Stimulated activated naive B cell treated with anti-CD40 and anti-IgM and Interleukin-4, amounts not matched to agents 10 μg/mL and 1 μg/mL and 100 μg/mL, for 72 hours (primary cell): Measurements from ENCODE around the gene CMIP.

Experiments
- ATAC-seq, 2 donors: fragments of 150-1000 bp; cut with Tn5 transposase; replicated peaks; 2 replicates each; pipeline ENCODE4 v1.10.0; 2021; ENCODE audit warnings: moderate library complexity in 1 of 2
- DNase-seq: peaks from one replicate; pipeline ENCODE4 v3.0.0; 2021
- H3K27ac Mint-ChIP-seq: one replicate; pipeline ENCODE4 v1.8.0; 2022; ENCODE audit warnings: mild to moderate bottlenecking, mixed read lengths
- H3K27me3 Mint-ChIP-seq, 2 donors: one replicate each; pipeline ENCODE4 v1.8.0; 2022; ENCODE audit warnings: mixed read lengths in 2 of 2
- H3K36me3 Mint-ChIP-seq, 2 donors: one replicate each; pipeline ENCODE4 v1.8.0; 2022; ENCODE audit warnings: mixed read lengths in 2 of 2, mild to moderate bottlenecking in 1 of 2
- H3K4me1 Mint-ChIP-seq, 2 donors: one replicate each; pipeline ENCODE4 v1.8.0; 2022; ENCODE audit warnings: mixed read lengths in 2 of 2, mild to moderate bottlenecking in 1 of 2
- H3K4me3 Mint-ChIP-seq, 2 donors: one replicate each; pipeline ENCODE4 v1.8.0; 2022; ENCODE audit warnings: mild to moderate bottlenecking in 2 of 2, mixed read lengths in 2 of 2, moderate library complexity in 1 of 2
- H3K9me3 Mint-ChIP-seq, 2 donors: one replicate each; pipeline ENCODE4 v1.8.0; 2022; ENCODE audit warnings: mixed read lengths in 2 of 2, mild to moderate bottlenecking in 1 of 2

Gene CMIP

GRCh38 chr16:81491541-81492188 lies 47.1 kb downstream of the CMIP start:
- Mint-ChIP-seq H3K4me3 (no peak overlapping the region), H3K4me1 (peaks cover 63 to 88% of the 10 kb centered on the region in 2 donors), H3K27ac (no peak overlapping the region), H3K36me3 (peaks cover 12 to 22% of the 10 kb centered on the region in 2 donors), H3K9me3 (no peaks in the 10 kb centered on the region), H3K27me3 (no peaks in the 10 kb centered on the region)
- DNase-seq (no peak), ATAC-seq (no peak)

GRCh38 chr16:81492311-81492761 lies 47.7 kb downstream of the CMIP start:
- Mint-ChIP-seq H3K9me3 (no peaks in the 10 kb centered on the region), H3K4me3 (no peak overlapping the region), H3K4me1 (peaks cover 66 to 95% of the 10 kb centered on the region in 2 donors), H3K27me3 (no peaks in the 10 kb centered on the region), H3K36me3 (peaks cover 12 to 22% of the 10 kb centered on the region in 2 donors), H3K27ac (peak overlapping the region; percentile 57)
- ATAC-seq (no peak), DNase-seq (no peak)

- ATAC-seq (no peak), DNase-seq (no peak)
- Mint-ChIP-seq H3K36me3 (peaks cover 14 to 22% of the 10 kb centered on the region in 2 donors), H3K27me3 (no peaks in the 10 kb centered on the region), H3K27ac (peak overlapping the region; percentile 84), H3K4me1 (peaks cover 72 to 96% of the 10 kb centered on the region in 2 donors), H3K4me3 (no peak overlapping the region), H3K9me3 (no peaks in the 10 kb centered on the region)
Measured at GRCh38 chr16:81492965-81493754, 48.6 kb downstream of the CMIP start.

- Mint-ChIP-seq H3K27me3 (no peaks in the 10 kb centered on the region), H3K4me1 (peaks cover 71 to 96% of the 10 kb centered on the region in 2 donors), H3K9me3 (no peaks in the 10 kb centered on the region), H3K27ac (peak overlapping the region; percentile 84), H3K4me3 (no peak overlapping the region), H3K36me3 (peaks cover 20 to 26% of the 10 kb centered on the region in 2 donors)
- ATAC-seq (peak; percentile 42 to 53), DNase-seq (no peak)
Measured at GRCh38 chr16:81493755-81494433, 49.3 kb downstream of the CMIP start.

- Mint-ChIP-seq H3K27me3 (no peaks in the 10 kb centered on the region), H3K27ac (no peak overlapping the region), H3K4me3 (no peak overlapping the region), H3K9me3 (no peaks in the 10 kb centered on the region), H3K4me1 (peaks cover 71 to 96% of the 10 kb centered on the region in 2 donors), H3K36me3 (peaks cover 20 to 29% of the 10 kb centered on the region in 2 donors)
- no peak for ATAC-seq
- no peak for DNase-seq
Measured at GRCh38 chr16:81494434-81494806, 49.8 kb downstream of the CMIP start.

GRCh38 chr16:81494888-81495287 lies 50.3 kb downstream of the CMIP start:
- DNase-seq, result no peak
- Mint-ChIP-seq H3K4me3 (peak overlapping the region; percentile 22 to 32), H3K27me3 (no peaks in the 10 kb centered on the region), H3K9me3 (no peaks in the 10 kb centered on the region), H3K27ac (peak overlapping the region; percentile 85), H3K4me1 (peaks cover 71 to 96% of the 10 kb centered on the region in 2 donors), H3K36me3 (peaks cover 23 to 31% of the 10 kb centered on the region in 2 donors)
- no peak for ATAC-seq

GRCh38 chr16:81495321-81496234 lies 51.0 kb downstream of the CMIP start:
- peak in 1 of 2 donors; percentile 36 for ATAC-seq

GRCh38 chr16:81496321-81496720 lies 51.7 kb downstream of the CMIP start:
- H3K36me3 Mint-ChIP-seq, result peaks cover 17 to 33% of the 10 kb centered on the region in 2 donors
- no peak overlapping the region for H3K4me3 Mint-ChIP-seq
- H3K4me1 Mint-ChIP-seq, result peaks cover 74 to 96% of the 10 kb centered on the region in 2 donors
- DNase-seq, result no peak
- H3K9me3 Mint-ChIP-seq, result no peaks in the 10 kb centered on the region
- no peak for ATAC-seq
- peak overlapping the region; percentile 69 for H3K27ac Mint-ChIP-seq
- H3K27me3 Mint-ChIP-seq, result no peaks in the 10 kb centered on the region

More at GRCh38 chr16:81495321-81496234, 51.0 kb downstream of the CMIP start:
- Mint-ChIP-seq H3K4me3 (peak overlapping the region; percentile 22 to 32), H3K4me1 (peaks cover 69 to 96% of the 10 kb centered on the region in 2 donors), H3K27ac (peak overlapping the region; percentile 85), H3K36me3 (peaks cover 19 to 30% of the 10 kb centered on the region in 2 donors), H3K27me3 (no peaks in the 10 kb centered on the region), H3K9me3 (no peaks in the 10 kb centered on the region)
- no peak for DNase-seq

GRCh38 chr16:81496742-81497141 lies 52.1 kb downstream of the CMIP start:
- Mint-ChIP-seq H3K27me3 (no peaks in the 10 kb centered on the region), H3K36me3 (peaks cover 17 to 31% of the 10 kb centered on the region in 2 donors), H3K27ac (no peak overlapping the region), H3K9me3 (no peaks in the 10 kb centered on the region), H3K4me1 (peaks cover 74 to 96% of the 10 kb centered on the region in 2 donors), H3K4me3 (no peak overlapping the region)
- no peak for DNase-seq
- ATAC-seq, result no peak

GRCh38 chr16:81497690-81498089 lies 53.1 kb downstream of the CMIP start:
- DNase-seq (no peak), ATAC-seq (peak; percentile 20 to 48)
- Mint-ChIP-seq H3K9me3 (no peaks in the 10 kb centered on the region), H3K4me3 (peak overlapping the region; percentile 36 to 45), H3K4me1 (peaks cover 70 to 96% of the 10 kb centered on the region in 2 donors), H3K27ac (peak overlapping the region; percentile 10), H3K36me3 (peaks cover 14 to 24% of the 10 kb centered on the region in 2 donors), H3K27me3 (no peaks in the 10 kb centered on the region)

- peak overlapping the region; percentile 10 for H3K27ac Mint-ChIP-seq
- peaks cover 12 to 24% of the 10 kb centered on the region in 2 donors for H3K36me3 Mint-ChIP-seq
- no peak for DNase-seq
- peak overlapping the region in 1 of 2 donors; percentile 15 for H3K4me3 Mint-ChIP-seq
- H3K9me3 Mint-ChIP-seq, result no peaks in the 10 kb centered on the region
- no peak for ATAC-seq
- peaks cover 67 to 96% of the 10 kb centered on the region in 2 donors for H3K4me1 Mint-ChIP-seq
- no peaks in the 10 kb centered on the region for H3K27me3 Mint-ChIP-seq
Measured at GRCh38 chr16:81498351-81498750, 53.7 kb downstream of the CMIP start.

- peak overlapping the region; percentile 33 for H3K27ac Mint-ChIP-seq
- H3K4me3 Mint-ChIP-seq, result peak overlapping the region in 1 of 2 donors; percentile 29
- no peaks in the 10 kb centered on the region for H3K9me3 Mint-ChIP-seq
- no peak for ATAC-seq
- no peak for DNase-seq
- no peaks in the 10 kb centered on the region for H3K27me3 Mint-ChIP-seq
- peaks cover 64 to 97% of the 10 kb centered on the region in 2 donors for H3K4me1 Mint-ChIP-seq
- peaks cover 13 to 28% of the 10 kb centered on the region in 2 donors for H3K36me3 Mint-ChIP-seq
Measured at GRCh38 chr16:81499576-81500380, 55.2 kb downstream of the CMIP start.
